HCT116 (cell line): ENCODE data around the gene NCF2. TPM values are rescaled to one million over a fixed set of nuclear protein-coding genes. Genes with fewer than 3 reads are reported as not detected.

Experiments
- ATAC-seq: fragments of 200-7000 bp; cut with Tn5 transposase; 2 replicates; pipeline ENCODE4 v1.9.1; 2020; ENCODE audit warnings: mild to moderate bottlenecking, moderate library complexity
- BruUV-seq: library from RNA; stranded (reverse); fragments of 400-500 nt; replicated peaks from 2 replicates; lab custom pipeline; 2021; lab: Mats Ljungman, UMichigan
- CTCF ChIA-PET: fragments of 300-600 bp; sonication (Branson Sonifier 250); formaldehyde crosslinking; loops from one replicate; lab custom pipeline; 2021; ENCODE audit warnings: antibody characterized with exemption; lab: Charles Lee
- POLR2A ChIA-PET: fragments of 300-600, 350-600 bp; sonication (Branson Sonifier 250); formaldehyde crosslinking; loops from one replicate; lab custom pipeline; 2021; ENCODE audit warnings: antibody characterized with exemption; lab: Charles Lee
- RAD21 ChIA-PET, 2 experiments: fragments of 300-600 bp; sonication (Branson Sonifier 250); formaldehyde crosslinking; loops; one replicate each; lab custom pipeline; 2023; ENCODE audit warnings: low total read pairs in 2 of 2; ENCODE audit not compliant: uncharacterized antibody in 2 of 2, unreplicated experiment in 2 of 2, low non-redundant PET in 1 of 2; lab: Charles Lee
- DNase-seq: peaks from one replicate; pipeline ENCODE4 v3.0.0-alpha.2; 2010; ENCODE audit warnings: low read depth, low spot score
- H2AFZ ChIP-seq: fragments of 200-600 bp; shearing (Covaris generic), sonication (generic); 2 replicates; pipeline ENCODE4 v1.6.1; 2017; ENCODE audit warnings: low read depth, mixed run types, mixed read lengths, antibody characterized with exemption, low read length; ENCODE audit not compliant: poor library complexity, severe bottlenecking
- H3K27ac ChIP-seq: 2 replicates; pipeline ENCODE4 v1.5.1; 2012; ENCODE audit warnings: low read depth, low read length
- H3K27me3 ChIP-seq: fragments of 200-600 bp; sonication (generic); 2 replicates; pipeline ENCODE4 v1.6.1; 2016; ENCODE audit warnings: mixed run types, low read length, mixed read lengths; ENCODE audit not compliant: insufficient read depth
- H3K36me3 ChIP-seq, 2 experiments: fragments of 200-500 bp in 1 of 2; fragments of 200-600 bp in 1 of 2; sonication (Bioruptor generic) in 1 of 2; sonication (generic) in 1 of 2; 2 replicates each; pipeline versions ENCODE4 v1.5.1 to v1.6.1; 2014 to 2016; ENCODE audit warnings: low read length in 2 of 2, inconsistent platforms in 1 of 2, mixed read lengths in 1 of 2, mixed run types in 1 of 2; ENCODE audit not compliant: insufficient read depth in 2 of 2, control insufficient read depth in 1 of 2
- H3K4me1 ChIP-seq, 2 experiments: fragments of 200-600 bp in 1 of 2; sonication (generic) in 1 of 2; 2 replicates each; pipeline versions ENCODE4 v1.5.1 to v1.6.1; 2012 to 2017; ENCODE audit warnings: low read length in 2 of 2, inconsistent platforms in 1 of 2, mild to moderate bottlenecking in 1 of 2, mixed read lengths in 1 of 2, mixed run types in 1 of 2, moderate library complexity in 1 of 2; ENCODE audit not compliant: insufficient read depth in 2 of 2, control insufficient read depth in 1 of 2
- H3K4me2 ChIP-seq: fragments of 200-600 bp; sonication (generic); 2 replicates; pipeline ENCODE4 v1.6.1; 2017; ENCODE audit warnings: mixed run types, low read length, mixed read lengths
- H3K4me3 ChIP-seq, 2 experiments: fragments of 200-600 bp in 1 of 2; sonication (generic) in 1 of 2; replicated peaks in 1 of 2; 2 replicates each; pipeline ENCODE4 v1.5.1; 2011 to 2016; ENCODE audit warnings: low read length in 2 of 2, control low read depth in 1 of 2, low read depth in 1 of 2, mild to moderate bottlenecking in 1 of 2, mixed read lengths in 1 of 2, mixed run types in 1 of 2
- H3K79me2 ChIP-seq: fragments of 200-600 bp; sonication (generic); 2 replicates; pipeline ENCODE4 v1.6.1; 2017; ENCODE audit warnings: mild to moderate bottlenecking, mixed run types, low read length, moderate library complexity, mixed read lengths; ENCODE audit not compliant: insufficient read depth
- H3K9ac ChIP-seq: fragments of 200-600 bp; sonication (generic); 2 replicates; pipeline ENCODE4 v1.6.1; 2016; ENCODE audit warnings: low read length, mixed read lengths
- H3K9me2 ChIP-seq: fragments of 200-600 bp; sonication (generic), shearing (Covaris generic); 2 replicates; pipeline ENCODE4 v1.6.1; 2017; ENCODE audit warnings: mixed run types, mild to moderate bottlenecking, moderate library complexity; ENCODE audit not compliant: insufficient read depth
- H3K9me3 ChIP-seq, 2 experiments: fragments of 200-500 bp in 1 of 2; fragments of 200-600 bp in 1 of 2; sonication (Bioruptor generic) in 1 of 2; sonication (generic) in 1 of 2; 2 replicates each; pipeline ENCODE4 v1.6.1; 2014 to 2017; ENCODE audit warnings: low read length in 2 of 2, mixed read lengths in 2 of 2, inconsistent platforms in 1 of 2, low read depth in 1 of 2, mild to moderate bottlenecking in 1 of 2, mixed run types in 1 of 2, moderate library complexity in 1 of 2; ENCODE audit not compliant: control insufficient read depth in 1 of 2, insufficient read depth in 1 of 2
- H4K20me1 ChIP-seq: fragments of 200-600 bp; sonication (generic), shearing (Covaris generic); 2 replicates; pipeline ENCODE4 v1.6.1; 2017; ENCODE audit warnings: mixed run types, mild to moderate bottlenecking, moderate library complexity; ENCODE audit not compliant: insufficient read depth
- CBX3 ChIP-seq: IDR thresholded peaks from 2 replicates; pipeline ENCODE4 v1.6.1; 2012; ENCODE audit warnings: low read depth
- ELF1 ChIP-seq: IDR thresholded peaks from 2 replicates; pipeline ENCODE4 v1.6.1; 2012; ENCODE audit warnings: low read depth, borderline replicate concordance
- EZH2 ChIP-seq: fragments of 200-600 bp; sonication (generic); IDR thresholded peaks from 2 replicates; pipeline ENCODE4 v1.6.1; 2017; ENCODE audit warnings: antibody characterized with exemption, mixed run types
- EZH2phosphoT487 ChIP-seq: fragments of 200-600 bp; IDR thresholded peaks from 2 replicates; pipeline ENCODE4 v1.6.1; 2018; ENCODE audit warnings: antibody characterized with exemption, borderline replicate concordance
- MAX ChIP-seq: IDR thresholded peaks from 2 replicates; pipeline ENCODE4 v1.6.1; 2012
- REST ChIP-seq: IDR thresholded peaks from 2 replicates; pipeline ENCODE4 v1.6.1; 2012; ENCODE audit warnings: low read depth
- SRF ChIP-seq: IDR thresholded peaks from 2 replicates; pipeline ENCODE4 v1.6.1; 2012; ENCODE audit warnings: low read depth
- ZFX ChIP-seq: fragments of 450-650 bp; IDR thresholded peaks from 2 replicates; pipeline ENCODE4 v1.6.1; 2017
- ZNF274 ChIP-seq: fragments of 200-500 bp; sonication (Bioruptor generic); IDR thresholded peaks from 2 replicates; pipeline ENCODE4 v1.6.1; 2014; ENCODE audit warnings: mild to moderate bottlenecking, low read depth, low read length, inconsistent platforms
- intact Hi-C: fragments of 100-400 bp; cut with micrococcal nuclease; formaldehyde crosslinking; loops from 2 replicates; pipeline ENCODE4 v1.10.0; 2022
- total RNA-seq: library from RNA; stranded (reverse); gene quantifications from one replicate; pipeline ENCODE4 v1.2.1, GENCODE V29; 2021; ENCODE audit not compliant: unreplicated experiment

NCF2 gene
- total RNA-seq, 1 experiment from 2014 or later, result 0.25 TPM

- TF ChIP-seq REST, result no peak
- TF ChIP-seq SRF, result no peak
- TF ChIP-seq ELF1, result no peak
- TF ChIP-seq CBX3, result no peak
- no peak for TF ChIP-seq EZH2
Observed at GRCh38 chr1:183571678-183572268, 18.5 kb downstream of the NCF2 start (continued).

- no peaks in the 10 kb centered on the region for H3K79me2 ChIP-seq
- ChIA-PET CTCF (no interaction called here), RAD21 (no interaction called here), POLR2A (interaction anchor here (2.6 kb wide), 1 partner anchor 10 kb away, joined by 6 read pairs; no protein-coding TSS in a partner anchor)
- no peak overlapping the region for H2AFZ ChIP-seq
- H3K27ac ChIP-seq, result no peak overlapping the region
- H4K20me1 ChIP-seq, result no peaks in the 10 kb centered on the region
- TF ChIP-seq SRF (no peak), ZNF274 (no peak), MAX (no peak), EZH2phosphoT487 (no peak), ZFX (no peak)
- intact Hi-C loops, result no loop called here
- no peaks in the 10 kb centered on the region for H3K36me3 ChIP-seq
- no TSS peak for BruUV-seq
- H3K27me3 ChIP-seq, result no peaks in the 10 kb centered on the region
- H3K9me2 ChIP-seq, result no peaks in the 10 kb centered on the region
- H3K9ac ChIP-seq, result no peak overlapping the region
- H3K9me3 ChIP-seq, result no peaks in the 10 kb centered on the region
- ATAC-seq (no peak), DNase-seq (no peak)
- no peak overlapping the region for H3K4me3 ChIP-seq
- H3K4me2 ChIP-seq, result no peak overlapping the region
- peaks cover 4 to 7% of the 10 kb centered on the region in 2 experiments; a peak in 3 of 4 replicates for H3K4me1 ChIP-seq
Observed at GRCh38 chr1:183570451-183570850, 19.8 kb downstream of the NCF2 start.
